H9 (cell line): ENCODE measurements around the gene SFXN2. TPM values are rescaled to one million over a fixed set of nuclear protein-coding genes. Genes with fewer than 3 reads are reported as not detected.

Source experiments
- DNase-seq: peaks from one replicate; pipeline ENCODE4 v3.0.0-alpha.2; 2017
- H2AFZ ChIP-seq: one replicate; pipeline ENCODE4 v1.6.1; 2013; ENCODE audit warnings: mild to moderate bottlenecking, low read length, control low read depth, moderate library complexity
- H2AK5ac ChIP-seq: 2 replicates; pipeline ENCODE4 v1.6.1; 2013; ENCODE audit warnings: low read length, control low read depth, mixed read lengths; ENCODE audit not compliant: insufficient read length
- H2BK120ac ChIP-seq: one replicate; pipeline ENCODE4 v1.6.1; 2013; ENCODE audit warnings: low read depth, mild to moderate bottlenecking, low read length, control low read depth, inconsistent platforms; ENCODE audit not compliant: poor library complexity, severe bottlenecking
- H2BK12ac ChIP-seq: 2 replicates; pipeline ENCODE4 v1.6.1; 2013; ENCODE audit warnings: low read length, control low read depth, mixed read lengths, low read depth; ENCODE audit not compliant: insufficient read length
- H2BK15ac ChIP-seq: 2 replicates; pipeline ENCODE4 v1.6.1; 2013; ENCODE audit warnings: low read depth, low read length, control low read depth
- H2BK20ac ChIP-seq: one replicate; pipeline ENCODE4 v1.6.1; 2013; ENCODE audit warnings: low read depth, mild to moderate bottlenecking, low read length, control low read depth, inconsistent platforms; ENCODE audit not compliant: poor library complexity, severe bottlenecking
- H2BK5ac ChIP-seq: 2 replicates; pipeline ENCODE4 v1.6.1; 2013; ENCODE audit warnings: low read length, control low read depth, mixed read lengths; ENCODE audit not compliant: insufficient read length
- H3K14ac ChIP-seq: 2 replicates; pipeline ENCODE4 v1.6.1; 2013; ENCODE audit warnings: low read length, control low read depth; ENCODE audit not compliant: insufficient read depth
- H3K18ac ChIP-seq: 2 replicates; pipeline ENCODE4 v1.6.1; 2013; ENCODE audit warnings: low read depth, mild to moderate bottlenecking, mixed read lengths, low read length, control low read depth; ENCODE audit not compliant: insufficient read length
- H3K23ac ChIP-seq: 2 replicates; pipeline ENCODE4 v1.6.1; 2013; ENCODE audit warnings: low read length, control low read depth, mixed read lengths, low read depth; ENCODE audit not compliant: insufficient read length
- H3K23me2 ChIP-seq: 2 replicates; pipeline ENCODE4 v1.6.1; 2013; ENCODE audit warnings: low read depth, mild to moderate bottlenecking, mixed read lengths, low read length, control low read depth; ENCODE audit not compliant: insufficient read length, poor library complexity, severe bottlenecking
- H3K27ac ChIP-seq: 2 replicates; pipeline ENCODE4 v1.5.1; 2013; ENCODE audit warnings: low read length, control low read depth, mixed read lengths, low read depth; ENCODE audit not compliant: insufficient read length
- H3K27me3 ChIP-seq: 2 replicates; pipeline ENCODE4 v1.6.1; 2013; ENCODE audit warnings: low read length, control low read depth, inconsistent platforms; ENCODE audit not compliant: insufficient read depth
- H3K4ac ChIP-seq: 2 replicates; pipeline ENCODE4 v1.6.1; 2013; ENCODE audit warnings: low read depth, mild to moderate bottlenecking, control low read depth, inconsistent platforms, low read length, moderate library complexity
- H3K4me1 ChIP-seq: 2 replicates; pipeline ENCODE4 v1.6.1; 2013; ENCODE audit warnings: low read length, control low read depth, inconsistent platforms; ENCODE audit not compliant: insufficient read depth
- H3K4me2 ChIP-seq: 2 replicates; pipeline ENCODE4 v1.6.1; 2013; ENCODE audit warnings: low read length, control low read depth, mixed read lengths; ENCODE audit not compliant: insufficient read length, insufficient read depth
- H3K56ac ChIP-seq: 2 replicates; pipeline ENCODE4 v1.6.1; 2013; ENCODE audit warnings: low read depth, mild to moderate bottlenecking, mixed read lengths, low read length, control low read depth; ENCODE audit not compliant: insufficient read length
- H3K79me1 ChIP-seq: 2 replicates; pipeline ENCODE4 v1.6.1; 2013; ENCODE audit warnings: low read depth, mild to moderate bottlenecking, moderate library complexity, low read length, control low read depth, inconsistent platforms; ENCODE audit not compliant: insufficient read depth, poor library complexity, severe bottlenecking
- H3K79me2 ChIP-seq: 2 replicates; pipeline ENCODE4 v1.6.1; 2013; ENCODE audit warnings: low read length, control low read depth, inconsistent platforms; ENCODE audit not compliant: insufficient read depth
- H3K9ac ChIP-seq: 2 replicates; pipeline ENCODE4 v1.6.1; 2013; ENCODE audit warnings: low read length, control low read depth, mixed read lengths; ENCODE audit not compliant: insufficient read length; ENCODE audit errors: extremely low read depth
- H3K9me3 ChIP-seq: one replicate; pipeline ENCODE4 v1.6.1; 2013; ENCODE audit warnings: low read depth, low read length, inconsistent platforms; ENCODE audit not compliant: control insufficient read depth
- H3T11ph ChIP-seq: one replicate; pipeline ENCODE4 v1.6.1; 2013; ENCODE audit warnings: mild to moderate bottlenecking, low read length, control low read depth, inconsistent platforms
- H4K20me1 ChIP-seq: one replicate; pipeline ENCODE4 v1.6.1; 2013; ENCODE audit not compliant: control insufficient read depth, insufficient read length, insufficient read depth
- H4K5ac ChIP-seq: 2 replicates; pipeline ENCODE4 v1.6.1; 2013; ENCODE audit warnings: low read depth, mild to moderate bottlenecking, mixed read lengths, low read length, control low read depth; ENCODE audit not compliant: insufficient read length
- H4K8ac ChIP-seq: replicated peaks from 2 replicates; pipeline ENCODE4 v1.6.1; 2013; ENCODE audit warnings: low read length, control low read depth, mixed read lengths, low read depth; ENCODE audit not compliant: insufficient read length
- H4K91ac ChIP-seq: 2 replicates; pipeline ENCODE4 v1.6.1; 2013; ENCODE audit warnings: low read depth, mild to moderate bottlenecking, moderate library complexity, mixed read lengths, low read length, control low read depth; ENCODE audit not compliant: insufficient read length
- H3K27ac Mint-ChIP-seq, 3 experiments: 2 replicates in 2 of 3; 3 replicates in 1 of 3; pipeline ENCODE4 v1.8.0; 2020 to 2021; ENCODE audit warnings: mixed read lengths in 3 of 3, mild to moderate bottlenecking in 1 of 3, moderate library complexity in 1 of 3
- H3K27me3 Mint-ChIP-seq: 2 replicates; pipeline ENCODE4 v1.8.0; 2021; ENCODE audit warnings: low read depth, mild to moderate bottlenecking, moderate library complexity, mixed read lengths
- H3K36me3 Mint-ChIP-seq, 3 experiments: 2 replicates in 2 of 3; 3 replicates in 1 of 3; pipeline ENCODE4 v1.8.0; 2020 to 2021; ENCODE audit warnings: low read depth in 3 of 3, mixed read lengths in 3 of 3; ENCODE audit not compliant: insufficient read depth in 1 of 3
- H3K4me1 Mint-ChIP-seq, 2 experiments: 2 replicates each; pipeline ENCODE4 v1.8.0; 2020; ENCODE audit warnings: mixed read lengths in 2 of 2
- H3K4me3 Mint-ChIP-seq, 2 experiments: 2 replicates in 1 of 2; 3 replicates in 1 of 2; pipeline ENCODE4 v1.8.0; 2020 to 2021; ENCODE audit warnings: mild to moderate bottlenecking in 2 of 2, mixed read lengths in 2 of 2, moderate library complexity in 1 of 2
- H3K9me3 Mint-ChIP-seq, 2 experiments: 2 replicates in 1 of 2; 3 replicates in 1 of 2; pipeline ENCODE4 v1.8.0; 2020; ENCODE audit warnings: mild to moderate bottlenecking in 2 of 2, mixed read lengths in 2 of 2, moderate library complexity in 1 of 2
- CTCF ChIP-seq: fragments of 200-600 bp; sonication (generic); conservative IDR thresholded peaks from 3 replicates; pipeline ENCODE4 v1.8.0; 2021; ENCODE audit warnings: antibody characterized with exemption, mild to moderate bottlenecking
- WGBS: extraction: QIAGEN DNeasy Blood & Tissue Kit; methylation state at CpG from one replicate; pipeline ENCODE4 v1.1.7; 2013; ENCODE audit warnings: missing lambda C conversion rate, low lambda C conversion rate, mixed read lengths; ENCODE audit not compliant: insufficient read length; ENCODE audit errors: extremely low coverage; 5-methylcytosine and 5-hydroxymethylcytosine counted together
- total RNA-seq: library from RNA; stranded (reverse); gene quantifications from 2 replicates; pipeline ENCODE4 v1.2.1, GENCODE V29; 2021

Gene SFXN2
- total RNA-seq, 1 experiment from 2014 or later: 34.7 TPM

GRCh38 chr10:102673819-102674511, 40.5 kb upstream of the SFXN2 start:
- no CpG with 5 or more reads among the region's 19 CpGs for WGBS
- DNase-seq: peak; percentile 45
- H2BK15ac ChIP-seq: no peak overlapping the region
- H4K20me1 ChIP-seq: no peaks in the 10 kb centered on the region
- no peak overlapping the region for H2BK5ac ChIP-seq
- H4K91ac ChIP-seq: no peak overlapping the region
- no peak overlapping the region for H3K23ac ChIP-seq
- H3K4me1 Mint-ChIP-seq: peaks cover 77 to 81% of the 10 kb centered on the region in 2 experiments
- H3K4me1 ChIP-seq: peaks cover 19% of the 10 kb centered on the region
- no peaks in the 10 kb centered on the region for H3K27me3 Mint-ChIP-seq
- no peak overlapping the region for H2BK20ac ChIP-seq
- no peaks in the 10 kb centered on the region for H3K79me1 ChIP-seq
- no peak overlapping the region for H2AFZ ChIP-seq
- TF ChIP-seq CTCF: no peak
- H4K8ac ChIP-seq: no peak overlapping the region
- H3K4me2 ChIP-seq: peak overlapping the region; percentile 4
- H3K4ac ChIP-seq: no peak overlapping the region
- H3T11ph ChIP-seq: no peak overlapping the region
- H3K4me3 Mint-ChIP-seq: peak overlapping the region in 1 of 2 experiments; percentile 63; a peak in 4 of 5 replicates
- H2BK12ac ChIP-seq: no peak overlapping the region
- H3K27ac Mint-ChIP-seq: peak overlapping the region in 2 of 3 experiments; percentile 12 to 76; a peak in 5 of 7 replicates
- H3K14ac ChIP-seq: no peak overlapping the region
- H2AK5ac ChIP-seq: no peak overlapping the region
- H3K79me2 ChIP-seq: no peaks in the 10 kb centered on the region
- H3K27ac ChIP-seq: no peak overlapping the region
- H3K27me3 ChIP-seq: no peaks in the 10 kb centered on the region
- no peak overlapping the region for H3K9ac ChIP-seq
- H3K9me3 Mint-ChIP-seq: no peaks in the 10 kb centered on the region
- H3K9me3 ChIP-seq: no peaks in the 10 kb centered on the region
- no peak overlapping the region for H4K5ac ChIP-seq
- no peaks in the 10 kb centered on the region for H3K36me3 Mint-ChIP-seq
- H3K23me2 ChIP-seq: no peaks in the 10 kb centered on the region
- no peak overlapping the region for H3K56ac ChIP-seq
- no peak overlapping the region for H2BK120ac ChIP-seq
- no peak overlapping the region for H3K18ac ChIP-seq
